ENCODE data around the gene PNPLA7. TPM values are rescaled to one million over a fixed set of nuclear protein-coding genes. Genes with fewer than 3 reads are reported as not detected.
"Not testable (repeated sequence)": the region's sequence is repeated elsewhere in the genome, so short reads cannot be mapped to it uniquely, and the experiment has no call there.

Gene PNPLA7
- total RNA-seq, 2 experiments from 2014 or later = 1.5 to 10.2 TPM

DNA sequence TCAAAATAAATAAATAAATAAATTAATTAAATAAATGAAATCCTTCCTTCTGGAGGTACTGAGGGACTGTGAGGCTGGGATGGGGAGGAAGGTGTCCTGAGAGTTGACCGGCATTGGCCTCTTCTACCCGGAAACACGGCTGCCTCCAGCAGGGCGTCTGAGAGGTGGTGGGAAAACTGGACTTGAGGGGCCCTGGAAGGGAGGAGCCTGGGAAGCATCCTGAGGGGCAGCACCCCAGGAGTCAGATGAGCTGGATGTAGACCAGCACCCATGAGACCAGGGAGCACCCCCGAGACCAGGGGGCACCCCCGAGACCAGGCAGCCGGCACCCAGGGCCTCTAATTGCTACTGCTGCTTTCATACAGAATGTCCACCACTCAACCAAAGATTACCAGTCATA is 82.3 kb downstream of the PNPLA7 start:
- DNase-seq (ENCODE audit: low spot score) = no peak
- H3K4me3 ChIP-seq (ENCODE audit: low read depth, low read length, poor library complexity, severe bottlenecking) = no peak overlapping the region
- POLR2A ChIA-PET = no interaction called here
- no peaks in the 10 kb centered on the region for H3K36me3 ChIP-seq (ENCODE audit: insufficient read depth, low read length)
- TF ChIP-seq EZH2phosphoT487 (IDR thresholded peaks at IDR 0.05; ENCODE audit: borderline replicate concordance, low read depth, low read length) = no peak
- TF ChIP-seq, protein P1, sequence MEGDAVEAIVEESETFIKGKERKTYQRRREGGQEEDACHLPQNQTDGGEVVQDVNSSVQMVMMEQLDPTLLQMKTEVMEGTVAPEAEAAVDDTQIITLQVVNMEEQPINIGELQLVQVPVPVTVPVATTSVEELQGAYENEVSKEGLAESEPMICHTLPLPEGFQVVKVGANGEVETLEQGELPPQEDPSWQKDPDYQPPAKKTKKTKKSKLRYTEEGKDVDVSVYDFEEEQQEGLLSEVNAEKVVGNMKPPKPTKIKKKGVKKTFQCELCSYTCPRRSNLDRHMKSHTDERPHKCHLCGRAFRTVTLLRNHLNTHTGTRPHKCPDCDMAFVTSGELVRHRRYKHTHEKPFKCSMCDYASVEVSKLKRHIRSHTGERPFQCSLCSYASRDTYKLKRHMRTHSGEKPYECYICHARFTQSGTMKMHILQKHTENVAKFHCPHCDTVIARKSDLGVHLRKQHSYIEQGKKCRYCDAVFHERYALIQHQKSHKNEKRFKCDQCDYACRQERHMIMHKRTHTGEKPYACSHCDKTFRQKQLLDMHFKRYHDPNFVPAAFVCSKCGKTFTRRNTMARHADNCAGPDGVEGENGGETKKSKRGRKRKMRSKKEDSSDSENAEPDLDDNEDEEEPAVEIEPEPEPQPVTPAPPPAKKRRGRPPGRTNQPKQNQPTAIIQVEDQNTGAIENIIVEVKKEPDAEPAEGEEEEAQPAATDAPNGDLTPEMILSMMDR (conservative IDR thresholded peaks at IDR 0.05; ENCODE audit: low read length) = no peak
- no peaks in the 10 kb centered on the region for H3K9me3 ChIP-seq (ENCODE audit: low read length)
- no TSS peak for BruUV-seq (replicated peaks)
- intact Hi-C loops (cut with micrococcal nuclease; ENCODE audit: unreplicated experiment) = no loop called here
- no peak overlapping the region for H3K27ac ChIP-seq (ENCODE audit: low read depth, low read length, poor library complexity, severe bottlenecking)
- no peaks in the 10 kb centered on the region for H4K20me1 ChIP-seq (ENCODE audit: insufficient read depth, low read length)
- CTCF ChIA-PET (ENCODE audit: unreplicated experiment) = no interaction called here
- H3K79me2 ChIP-seq (ENCODE audit: insufficient read depth, low read depth, low read length) = no peaks in the 10 kb centered on the region
- H3K4me1 ChIP-seq (ENCODE audit: insufficient read depth, low read length, poor library complexity, severe bottlenecking) = peaks cover 6% of the 10 kb centered on the region
- H3K4me2 ChIP-seq (ENCODE audit: low read length) = no peak overlapping the region
- H3K9me2 ChIP-seq (ENCODE audit: insufficient read depth, low read length) = no peaks in the 10 kb centered on the region
- H2AFZ ChIP-seq (ENCODE audit: low read length) = no peak overlapping the region

DNA sequence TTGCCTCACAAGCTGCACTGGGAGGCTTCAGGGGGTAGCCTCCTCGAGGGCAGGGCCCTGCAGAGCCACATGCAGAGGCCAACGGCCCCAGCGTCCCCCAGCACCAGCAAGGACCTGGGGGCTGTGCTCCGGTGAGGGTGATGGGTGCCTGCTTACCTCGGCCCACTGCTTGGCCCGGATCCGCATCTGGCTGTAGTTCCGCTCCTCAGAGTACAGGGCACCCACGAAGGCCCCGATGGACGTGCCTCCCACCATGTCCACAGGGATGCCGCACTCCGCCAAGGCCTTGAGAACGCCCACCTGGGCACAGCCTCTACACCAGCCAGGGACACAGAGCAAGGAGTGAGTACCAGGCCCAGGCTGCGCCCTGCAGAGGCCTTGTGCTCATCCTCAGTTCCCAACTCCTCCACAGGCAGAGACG is 83.0 kb downstream of the PNPLA7 start:
- POLR2A ChIA-PET = no interaction called here
- Histone ChIP-seq H3K9me3 (ENCODE audit: low read length) (no peaks in the 10 kb centered on the region), H3K36me3 (ENCODE audit: insufficient read depth, low read length) (no peaks in the 10 kb centered on the region), H2AFZ (ENCODE audit: low read length) (no peak overlapping the region), H3K4me2 (ENCODE audit: low read length) (no peak overlapping the region), H3K9me2 (ENCODE audit: insufficient read depth, low read length) (no peaks in the 10 kb centered on the region), H3K79me2 (ENCODE audit: insufficient read depth, low read depth, low read length) (no peaks in the 10 kb centered on the region), H4K20me1 (ENCODE audit: insufficient read depth, low read length) (no peaks in the 10 kb centered on the region), H3K27ac (ENCODE audit: low read depth, low read length, poor library complexity, severe bottlenecking) (no peak overlapping the region), H3K4me3 (ENCODE audit: low read depth, low read length, poor library complexity, severe bottlenecking) (no peak overlapping the region), H3K4me1 (ENCODE audit: insufficient read depth, low read length, poor library complexity, severe bottlenecking) (peaks cover 10% of the 10 kb centered on the region)
- CTCF ChIA-PET (ENCODE audit: unreplicated experiment) = no interaction called here
- no peak for DNase-seq (ENCODE audit: low spot score)
- no TSS peak for BruUV-seq (replicated peaks)
- intact Hi-C loops (cut with micrococcal nuclease; ENCODE audit: unreplicated experiment) = no loop called here
- TF ChIP-seq EZH2phosphoT487 (IDR thresholded peaks at IDR 0.05; ENCODE audit: borderline replicate concordance, low read depth, low read length) = no peak
- TF ChIP-seq, protein P1 (conservative IDR thresholded peaks at IDR 0.05; ENCODE audit: low read length) = no peak

DNA sequence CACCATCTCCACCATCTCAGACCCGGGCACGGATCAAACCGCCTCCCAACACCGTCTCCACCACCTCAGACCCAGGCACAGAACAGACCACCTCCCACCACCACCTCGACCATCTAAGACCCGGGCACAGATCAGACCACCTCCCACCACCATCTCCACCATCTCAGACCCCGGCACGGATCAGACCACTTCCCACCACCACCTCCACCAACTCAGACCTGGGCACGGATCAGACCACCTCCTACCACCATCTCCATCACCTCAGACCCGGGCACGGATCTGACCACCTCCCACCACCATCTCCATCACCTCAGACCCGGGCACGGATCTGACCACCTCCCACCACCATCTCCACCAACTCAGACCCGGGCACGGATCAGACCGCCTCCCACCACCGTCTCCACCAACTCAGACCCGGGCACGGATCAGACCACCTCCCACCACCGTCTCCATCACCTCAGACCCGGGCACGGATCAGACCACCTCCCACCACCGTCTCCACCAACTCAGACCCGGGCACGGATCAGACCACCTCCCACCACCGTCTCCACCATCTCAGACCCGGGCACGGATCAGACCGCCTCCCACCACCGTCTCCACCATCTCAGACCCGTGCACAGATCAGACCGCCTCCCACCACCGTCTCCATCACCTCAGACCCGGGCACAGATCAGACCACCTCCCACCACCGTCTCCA is 83.7 kb downstream of the PNPLA7 start:
- H3K27ac ChIP-seq (ENCODE audit: low read depth, low read length, poor library complexity, severe bottlenecking); H3K36me3 ChIP-seq (ENCODE audit: insufficient read depth, low read length); intact Hi-C loops (cut with micrococcal nuclease; ENCODE audit: unreplicated experiment); DNase-seq (ENCODE audit: low spot score); H2AFZ ChIP-seq (ENCODE audit: low read length); H3K79me2 ChIP-seq (ENCODE audit: insufficient read depth, low read depth, low read length); H4K20me1 ChIP-seq (ENCODE audit: insufficient read depth, low read length); H3K9me2 ChIP-seq (ENCODE audit: insufficient read depth, low read length); H3K4me2 ChIP-seq (ENCODE audit: low read length); CTCF ChIA-PET (ENCODE audit: unreplicated experiment); POLR2A ChIA-PET; H3K9me3 ChIP-seq (ENCODE audit: low read length); H3K4me3 ChIP-seq (ENCODE audit: low read depth, low read length, poor library complexity, severe bottlenecking); BruUV-seq (replicated peaks): not testable (repeated sequence)
- peaks cover 16% of the 10 kb centered on the region for H3K4me1 ChIP-seq (ENCODE audit: insufficient read depth, low read length, poor library complexity, severe bottlenecking)
